ENCODE data around the gene PNPLA8. TPM values are rescaled to one million over a fixed set of nuclear protein-coding genes. Genes with fewer than 3 reads are reported as not detected.

The PNPLA8 gene
- total and polyA plus RNA-seq, 2 donors (not counting 3 experiments of a cell fraction or from before 2014, with no cell fraction given) = 5.9 to 19.9 TPM

DNA sequence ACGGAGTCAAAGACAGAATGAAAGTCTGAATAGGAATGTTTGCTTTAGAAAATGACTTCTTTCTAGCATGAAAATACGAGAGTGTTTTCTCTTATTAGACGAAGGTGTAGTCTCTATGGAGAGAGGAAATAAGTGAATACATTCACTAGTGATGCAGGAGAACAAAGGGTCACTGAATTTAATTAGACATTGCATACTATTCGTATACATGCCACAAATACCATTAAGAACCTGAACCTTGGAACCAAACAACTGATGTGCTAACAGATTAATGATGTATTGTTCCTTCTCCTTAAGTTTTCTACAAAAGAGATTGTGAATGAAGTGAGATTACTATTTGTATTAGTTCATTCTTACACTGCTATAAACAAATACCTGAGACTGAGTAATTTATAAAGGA, 33.3 kb upstream of the PNPLA8 start:
- Histone ChIP-seq H3K9me3 (replicated peaks; ENCODE audit: control insufficient read depth, insufficient read depth, low read length) (peaks cover 2% of the 10 kb centered on the region), H3K4me1 (ENCODE audit: control insufficient read depth, extremely low read depth, insufficient read depth, low read length) (no peaks in the 10 kb centered on the region), H3K27ac (ENCODE audit: insufficient read depth, low read depth, low read length) (no peak overlapping the region), H4K20me1 (replicated peaks; ENCODE audit: control insufficient read depth, extremely low read depth, insufficient read depth, low read length) (no peaks in the 10 kb centered on the region), H3K9ac (replicated peaks; ENCODE audit: extremely low read depth, insufficient read depth, low read length) (no peak overlapping the region), H3K4me2 (ENCODE audit: insufficient read depth, low read length) (no peak overlapping the region), H3K9me1 (replicated peaks; ENCODE audit: control insufficient read depth, extremely low read depth, insufficient read depth, low read length) (no peaks in the 10 kb centered on the region), H3K36me3 (ENCODE audit: control insufficient read depth in 2 of 2, extremely low read depth in 1 of 2, insufficient read depth in 2 of 2, low read length in 2 of 2) (no peaks in the 10 kb centered on the region), H3K79me2 (ENCODE audit: control insufficient read depth, insufficient read depth, low read length) (no peaks in the 10 kb centered on the region), H3K27me3 (ENCODE audit: control insufficient read depth in 2 of 2, insufficient read depth in 2 of 2, low read length in 2 of 2) (no peaks in the 10 kb centered on the region), H3K4me3 (replicated peaks in 1 of 3; ENCODE audit: insufficient read depth in 1 of 3, low read depth in 1 of 3, low read length in 3 of 3) (no peak overlapping the region), H2AFZ (ENCODE audit: low read depth, low read length) (no peak overlapping the region)
- ChIA-PET CTCF (no interaction called here), POLR2A (no interaction called here)
- DNase-seq (ENCODE audit: low read depth, low spot score) (no peak), FAIRE-seq (no peak)
- dilution Hi-C loops (cut with MboI; ENCODE audit: extremely low pct_ligation_motif_present, low sequenced_read_pairs) (no loop called here), intact Hi-C loops (cut with micrococcal nuclease) (no loop called here)
- no TSS peak for BruUV-seq (replicated peaks)
- TF ChIP-seq EZH2 (IDR thresholded peaks at IDR 0.05; ENCODE audit: borderline replicate concordance, low read depth, low read length, severe bottlenecking) = no peak
- TF ChIP-seq, protein P1, sequence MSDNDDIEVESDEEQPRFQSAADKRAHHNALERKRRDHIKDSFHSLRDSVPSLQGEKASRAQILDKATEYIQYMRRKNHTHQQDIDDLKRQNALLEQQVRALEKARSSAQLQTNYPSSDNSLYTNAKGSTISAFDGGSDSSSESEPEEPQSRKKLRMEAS (IDR thresholded peaks at IDR 0.05; ENCODE audit: insufficient read depth, insufficient read length) = no peak
- TF ChIP-seq FOS (IDR thresholded peaks at IDR 0.05; ENCODE audit: borderline replicate concordance, insufficient read depth, low read length) = no peak
- no peak for TF ChIP-seq GATA2 (IDR thresholded peaks at IDR 0.05; ENCODE audit: insufficient read depth, insufficient read length, low read depth, low read length)
- TF ChIP-seq, protein P2, sequence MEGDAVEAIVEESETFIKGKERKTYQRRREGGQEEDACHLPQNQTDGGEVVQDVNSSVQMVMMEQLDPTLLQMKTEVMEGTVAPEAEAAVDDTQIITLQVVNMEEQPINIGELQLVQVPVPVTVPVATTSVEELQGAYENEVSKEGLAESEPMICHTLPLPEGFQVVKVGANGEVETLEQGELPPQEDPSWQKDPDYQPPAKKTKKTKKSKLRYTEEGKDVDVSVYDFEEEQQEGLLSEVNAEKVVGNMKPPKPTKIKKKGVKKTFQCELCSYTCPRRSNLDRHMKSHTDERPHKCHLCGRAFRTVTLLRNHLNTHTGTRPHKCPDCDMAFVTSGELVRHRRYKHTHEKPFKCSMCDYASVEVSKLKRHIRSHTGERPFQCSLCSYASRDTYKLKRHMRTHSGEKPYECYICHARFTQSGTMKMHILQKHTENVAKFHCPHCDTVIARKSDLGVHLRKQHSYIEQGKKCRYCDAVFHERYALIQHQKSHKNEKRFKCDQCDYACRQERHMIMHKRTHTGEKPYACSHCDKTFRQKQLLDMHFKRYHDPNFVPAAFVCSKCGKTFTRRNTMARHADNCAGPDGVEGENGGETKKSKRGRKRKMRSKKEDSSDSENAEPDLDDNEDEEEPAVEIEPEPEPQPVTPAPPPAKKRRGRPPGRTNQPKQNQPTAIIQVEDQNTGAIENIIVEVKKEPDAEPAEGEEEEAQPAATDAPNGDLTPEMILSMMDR (IDR thresholded peaks at IDR 0.05; ENCODE audit: extremely low read depth in 1 of 2, insufficient read depth in 1 of 2, low read depth in 1 of 2, low read length in 2 of 2) = no peak
- no peak for TF ChIP-seq MYC (IDR thresholded peaks at IDR 0.05; ENCODE audit: low read depth, low read length)
- no peak for TF ChIP-seq JUN (IDR thresholded peaks at IDR 0.05; ENCODE audit: borderline replicate concordance, insufficient read depth, insufficient read length, low read depth)
- TF ChIP-seq POLR2AphosphoS5 (IDR thresholded peaks at IDR 0.05; ENCODE audit: insufficient read depth, low read depth, low read length) = no peak
- no peak for TF ChIP-seq POLR2A (IDR thresholded peaks at IDR 0.05; ENCODE audit: low read depth, low read length)

All from endothelial cell of umbilical vein (primary cell).